T1000 (cell line): ENCODE data around the gene SH3PXD2B.
"Not testable (repeated sequence)": the region's sequence is repeated elsewhere in the genome, so short reads cannot be mapped to it uniquely, and the experiment has no call there.

Experiments
- DNase-seq: peaks from one replicate; lab custom pipeline; 2025; ENCODE audit warnings: mixed read lengths; lab: John Stamatoyannopoulos, UW

Gene SH3PXD2B

GRCh38 chr5:172399826-172400225 lies 54.5 kb downstream of the SH3PXD2B start:
- DNase-seq = no peak

GRCh38 chr5:172399336-172399735 lies 55.0 kb downstream of the SH3PXD2B start:
- DNase-seq = no peak

GRCh38 chr5:172398645-172399044 lies 55.7 kb downstream of the SH3PXD2B start:
- not testable (repeated sequence) for DNase-seq

- DNase-seq = not testable (repeated sequence)
Observed at GRCh38 chr5:172396994-172397393, 57.3 kb downstream of the SH3PXD2B start.

GRCh38 chr5:172396220-172396619 lies 58.1 kb downstream of the SH3PXD2B start:
- no peak for DNase-seq

- no peak for DNase-seq
Observed at GRCh38 chr5:172395483-172395882, 58.8 kb downstream of the SH3PXD2B start.

- no peak for DNase-seq
Observed at GRCh38 chr5:172389578-172390112, 64.7 kb downstream of the SH3PXD2B start.

GRCh38 chr5:172388246-172388733 lies 66.0 kb downstream of the SH3PXD2B start:
- no peak for DNase-seq

DNA sequence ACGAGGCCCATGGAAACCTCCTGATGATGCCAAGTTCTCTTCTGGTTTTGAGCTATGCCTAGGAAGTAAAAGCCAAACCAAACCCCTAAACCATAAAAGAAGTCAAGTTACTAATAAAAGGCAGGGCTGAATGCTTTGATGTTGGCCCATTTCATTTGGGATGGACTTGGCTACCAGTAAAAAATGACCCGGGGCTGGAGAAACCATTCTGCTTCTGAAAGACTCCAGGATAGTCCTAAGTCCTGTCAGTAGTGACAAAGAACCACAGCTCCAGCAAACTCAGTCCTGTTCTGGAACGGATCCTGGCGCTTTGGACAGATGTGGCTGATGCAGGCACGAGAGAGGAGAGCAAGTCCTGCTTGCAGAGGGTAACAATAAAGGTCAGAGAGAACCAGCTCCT lies 68.6 kb downstream of the SH3PXD2B start:
- no peak for DNase-seq

- DNase-seq = no peak
Observed at GRCh38 chr5:172385010-172385563, 69.2 kb downstream of the SH3PXD2B start.

DNA sequence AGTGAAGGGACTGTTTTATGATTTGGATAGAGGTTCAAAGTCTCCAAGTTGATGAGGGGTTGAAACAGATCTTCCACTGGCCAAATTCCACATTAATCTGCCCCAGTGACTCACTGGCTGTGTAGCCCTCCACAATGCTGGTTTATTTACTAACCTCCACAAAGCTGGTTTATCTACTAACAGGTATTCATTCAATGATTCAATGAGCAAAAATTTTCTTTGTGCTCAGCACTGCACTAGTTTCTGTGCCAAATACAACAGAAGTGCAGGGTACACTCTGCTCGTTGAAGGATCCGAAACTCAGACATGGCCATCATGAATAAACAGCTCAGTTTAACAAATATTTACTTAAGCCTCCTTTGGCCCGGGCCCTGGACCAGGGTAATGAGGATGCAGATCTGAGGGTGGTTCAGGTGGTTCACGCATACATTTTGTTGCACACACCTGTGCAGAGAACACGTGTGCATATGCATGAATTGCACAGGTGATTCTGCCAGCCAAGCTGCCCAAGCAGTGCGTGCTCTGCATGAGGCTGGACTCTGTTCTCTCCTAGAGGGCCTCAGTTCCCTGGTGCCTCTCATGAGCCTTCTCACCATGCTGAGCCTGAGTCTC lies 71.0 kb downstream of the SH3PXD2B start:
- peak; percentile 30 for DNase-seq

DNA sequence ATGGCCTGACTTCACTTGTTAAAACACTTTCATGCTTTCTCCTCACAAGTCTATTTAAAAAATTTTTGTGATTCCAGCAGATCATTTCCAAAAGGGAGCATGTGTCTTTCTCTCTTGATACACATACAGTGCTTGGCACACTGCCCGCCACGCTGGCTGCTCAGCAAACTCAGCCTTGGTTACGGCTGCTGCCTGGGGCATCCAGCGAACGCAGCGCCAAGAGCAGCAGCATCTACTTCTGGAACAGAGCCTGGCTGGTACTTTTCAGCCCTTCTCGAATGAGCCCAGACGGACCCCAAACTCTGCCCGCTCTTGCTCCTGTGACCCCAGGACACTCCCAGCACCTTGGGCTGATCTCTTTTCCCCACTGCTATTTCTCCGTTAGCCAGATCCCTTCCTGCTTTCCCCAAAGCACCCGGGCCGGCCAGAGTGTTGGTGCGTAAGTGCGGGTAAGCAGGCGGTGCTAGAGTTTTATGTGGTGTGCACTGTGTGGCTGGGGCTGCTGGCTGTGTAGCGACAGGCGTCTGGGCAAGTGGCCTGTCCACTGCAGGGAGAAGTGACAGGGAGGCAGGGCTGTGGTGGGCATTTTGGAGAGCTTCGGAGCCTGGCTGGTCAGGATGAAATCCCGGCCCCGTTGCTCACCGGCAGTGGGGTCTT lies 73.2 kb downstream of the SH3PXD2B start:
- DNase-seq = no peak

DNA sequence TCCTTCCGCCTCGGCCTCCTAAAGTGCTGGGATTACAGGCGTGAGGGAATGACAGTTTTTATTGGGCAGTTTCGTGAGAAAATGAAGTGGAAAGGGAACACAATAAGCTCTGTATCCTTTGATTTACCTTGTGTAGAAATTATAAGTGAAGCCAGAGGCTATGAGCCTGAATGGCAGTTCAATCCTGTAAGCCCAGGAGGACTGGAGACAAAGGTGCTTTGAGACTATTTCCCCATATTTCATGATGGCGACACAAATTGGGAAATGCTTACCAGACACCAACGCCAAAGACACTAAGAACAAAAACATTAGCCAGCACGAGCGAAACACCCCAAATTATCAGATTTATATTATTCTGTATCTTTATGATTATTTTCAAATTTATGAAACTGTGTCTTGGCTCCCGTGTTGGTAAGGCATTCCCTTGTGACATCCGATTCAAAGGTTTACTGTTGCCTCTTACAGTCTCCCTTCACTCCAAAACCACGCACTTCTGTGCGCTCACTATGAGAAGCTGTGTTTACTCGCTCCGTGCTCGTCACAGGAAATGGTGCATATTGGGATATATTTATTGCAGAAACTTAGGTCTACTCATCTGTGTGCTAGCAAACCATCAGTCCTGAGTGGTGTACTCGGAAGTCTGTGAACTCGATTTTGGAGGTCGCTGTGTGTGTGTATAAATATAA lies 73.9 kb downstream of the SH3PXD2B start:
- DNase-seq = no peak

DNA sequence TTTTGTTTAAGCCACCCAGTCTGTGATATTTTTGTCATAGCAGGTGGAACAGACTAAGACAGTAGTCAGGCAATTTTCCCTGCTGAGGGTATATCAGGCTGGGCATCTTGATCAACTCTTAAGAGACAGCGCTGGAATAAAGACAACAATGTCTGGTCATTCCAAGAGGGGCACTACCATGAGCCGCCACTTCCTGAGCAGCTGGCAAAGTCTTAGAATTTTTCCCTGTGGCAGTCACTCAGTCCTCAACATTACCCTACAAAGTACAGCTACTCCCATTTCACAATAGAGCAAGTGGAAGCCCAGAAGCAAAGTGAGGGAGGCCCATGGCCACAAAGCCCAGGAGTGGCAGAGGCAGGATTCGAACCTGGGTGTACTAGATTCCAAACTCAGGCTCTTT lies 74.8 kb downstream of the SH3PXD2B start:
- no peak for DNase-seq

GRCh38 chr5:172377856-172378255 lies 76.5 kb downstream of the SH3PXD2B start:
- no peak for DNase-seq

DNA sequence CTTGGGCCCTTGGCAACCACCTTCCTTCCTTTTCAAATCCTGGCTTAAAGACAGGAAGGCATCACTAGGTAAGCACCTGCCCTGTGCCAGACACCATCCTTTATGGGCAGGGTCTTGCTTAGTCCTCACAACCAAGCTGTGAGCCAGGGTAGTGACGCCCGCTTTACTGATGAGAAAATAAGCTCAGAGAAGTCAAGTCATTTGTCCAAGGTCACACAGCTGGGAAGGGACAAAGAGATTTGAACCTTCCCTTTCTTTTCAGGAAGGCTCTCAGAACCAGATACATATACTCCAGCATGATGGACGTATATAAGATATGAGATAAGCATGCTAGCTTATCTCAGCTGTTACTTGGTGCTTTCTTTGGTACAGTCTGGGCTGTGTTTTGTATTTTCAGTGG lies 76.9 kb downstream of the SH3PXD2B start:
- DNase-seq = no peak

- no peak for DNase-seq
Observed at GRCh38 chr5:172374783-172375182, 79.5 kb downstream of the SH3PXD2B start.

DNA sequence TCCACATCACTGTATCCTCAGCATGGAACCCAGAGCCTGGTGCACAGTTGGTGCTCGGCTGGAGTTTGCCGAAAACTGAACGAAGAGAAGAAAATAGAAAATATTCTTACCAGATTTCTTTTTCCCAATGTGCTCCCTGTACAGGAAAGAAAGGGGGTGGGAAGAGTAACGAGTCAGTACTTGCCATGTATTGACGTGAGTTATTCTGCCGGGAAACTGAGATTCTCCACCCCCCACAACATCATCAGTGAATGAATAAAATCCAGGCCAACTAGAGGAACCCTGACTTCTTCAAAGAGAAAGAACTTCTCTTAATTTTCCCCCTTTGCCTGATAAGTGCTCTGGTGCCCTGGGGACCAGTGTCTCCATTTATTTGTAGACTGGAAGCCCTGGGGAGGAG lies 80.6 kb downstream of the SH3PXD2B start:
- no peak for DNase-seq

GRCh38 chr5:172371684-172372083 lies 82.6 kb downstream of the SH3PXD2B start:
- no peak for DNase-seq

DNA sequence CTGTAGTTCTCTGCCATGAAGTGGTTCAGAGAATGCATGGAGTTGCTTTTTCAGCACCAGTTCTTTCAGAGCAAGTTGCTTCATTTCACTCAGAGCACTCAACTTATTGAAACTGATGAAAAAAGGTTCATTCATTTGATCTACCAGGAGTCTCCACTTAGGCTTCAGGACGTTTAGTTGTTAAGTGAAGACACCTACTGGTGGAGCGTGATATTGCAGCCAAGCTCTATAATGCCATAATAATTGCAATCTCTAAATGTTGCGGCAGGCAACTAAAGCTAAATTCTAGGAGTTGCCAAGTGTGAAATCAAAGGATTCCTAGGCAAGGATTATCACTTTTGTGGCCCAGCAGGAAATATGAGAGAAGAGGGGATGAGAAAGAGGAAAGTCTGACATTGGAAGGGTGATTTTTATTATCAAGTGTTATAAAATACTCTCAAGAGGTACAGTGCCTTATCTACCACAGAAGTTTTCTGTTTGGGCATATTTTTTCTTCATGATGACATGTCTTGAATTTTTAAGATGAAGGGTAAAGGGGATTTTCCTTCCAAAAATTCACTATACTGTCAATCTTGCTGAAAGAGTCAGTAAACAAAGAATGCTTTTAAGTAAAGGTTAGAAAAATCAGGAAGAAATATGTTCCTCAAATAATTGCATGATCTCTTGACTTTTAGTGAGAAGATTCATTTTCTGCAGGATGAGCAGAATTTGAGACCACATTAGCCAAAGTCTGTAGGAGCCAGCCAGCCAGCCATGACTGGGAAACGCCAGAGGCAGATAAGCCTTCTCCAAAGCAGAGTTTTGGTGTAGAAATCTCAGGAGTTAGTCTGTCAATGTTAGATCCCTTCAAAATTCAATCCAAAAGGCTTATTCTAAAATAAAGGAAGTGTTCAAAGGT lies 83.4 kb downstream of the SH3PXD2B start:
- peak; percentile 12 for DNase-seq

GRCh38 chr5:172370237-172370640 lies 84.1 kb downstream of the SH3PXD2B start:
- DNase-seq = no peak
